GM20000 (cell line): ENCODE measurements around the gene SRSF4.
"Not testable (repeated sequence)": the region's sequence is repeated elsewhere in the genome, so short reads cannot be mapped to it uniquely, and the experiment has no call there.

Experiments
- DNase-seq: peaks from one replicate; pipeline ENCODE4 v3.0.0; 2012; ENCODE audit warnings: low spot score
- TF ChIP-seq, protein P1 (sequence below): IDR thresholded peaks from 2 replicates; pipeline ENCODE4 v1.5.1; 2012; ENCODE audit warnings: mild to moderate bottlenecking, control low read depth; ENCODE audit errors: extremely low read depth, missing control alignments

SRSF4 gene

DNA sequence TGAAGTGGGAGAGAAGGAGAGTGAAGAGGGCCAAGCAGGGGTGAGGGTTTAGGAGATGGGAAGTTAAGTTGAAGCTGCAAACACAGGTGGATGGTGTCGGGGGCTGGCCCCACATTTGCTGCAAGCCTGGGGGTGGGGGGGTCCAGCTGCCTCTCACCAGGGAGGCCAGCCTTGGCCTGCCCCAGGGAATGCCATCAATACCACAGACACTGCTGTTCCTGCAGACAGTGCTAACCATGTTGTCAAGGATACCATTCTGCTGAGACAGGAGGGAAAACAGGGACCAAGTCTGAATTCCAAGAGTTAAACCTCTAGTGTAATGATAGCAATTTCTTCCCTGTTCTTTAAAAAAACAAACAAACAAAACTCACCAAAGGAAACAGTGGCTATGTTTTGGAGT is 41.0 kb upstream of the SRSF4 start:
- TF ChIP-seq, protein P1, sequence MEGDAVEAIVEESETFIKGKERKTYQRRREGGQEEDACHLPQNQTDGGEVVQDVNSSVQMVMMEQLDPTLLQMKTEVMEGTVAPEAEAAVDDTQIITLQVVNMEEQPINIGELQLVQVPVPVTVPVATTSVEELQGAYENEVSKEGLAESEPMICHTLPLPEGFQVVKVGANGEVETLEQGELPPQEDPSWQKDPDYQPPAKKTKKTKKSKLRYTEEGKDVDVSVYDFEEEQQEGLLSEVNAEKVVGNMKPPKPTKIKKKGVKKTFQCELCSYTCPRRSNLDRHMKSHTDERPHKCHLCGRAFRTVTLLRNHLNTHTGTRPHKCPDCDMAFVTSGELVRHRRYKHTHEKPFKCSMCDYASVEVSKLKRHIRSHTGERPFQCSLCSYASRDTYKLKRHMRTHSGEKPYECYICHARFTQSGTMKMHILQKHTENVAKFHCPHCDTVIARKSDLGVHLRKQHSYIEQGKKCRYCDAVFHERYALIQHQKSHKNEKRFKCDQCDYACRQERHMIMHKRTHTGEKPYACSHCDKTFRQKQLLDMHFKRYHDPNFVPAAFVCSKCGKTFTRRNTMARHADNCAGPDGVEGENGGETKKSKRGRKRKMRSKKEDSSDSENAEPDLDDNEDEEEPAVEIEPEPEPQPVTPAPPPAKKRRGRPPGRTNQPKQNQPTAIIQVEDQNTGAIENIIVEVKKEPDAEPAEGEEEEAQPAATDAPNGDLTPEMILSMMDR: no peak
- no peak for DNase-seq

DNA sequence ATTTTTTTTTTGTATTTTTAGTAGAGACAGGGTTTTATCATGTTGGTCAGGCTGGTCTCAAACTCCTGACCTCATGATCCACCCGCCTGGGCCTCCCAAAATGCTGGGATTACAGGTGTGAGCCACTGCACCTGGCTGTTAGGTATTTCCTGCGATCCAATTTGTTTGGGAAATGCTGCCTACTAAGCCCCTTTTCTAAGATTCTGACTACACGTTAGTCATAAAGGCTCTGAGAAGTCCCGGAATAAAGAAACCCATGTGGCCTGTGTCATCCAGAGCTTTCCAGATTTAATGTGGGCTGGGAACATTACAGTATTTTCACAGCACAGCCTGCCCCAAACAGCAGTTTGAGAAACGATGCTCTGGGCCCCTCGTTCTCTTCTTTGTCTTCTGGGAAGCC is 40.6 kb upstream of the SRSF4 start:
- not testable (repeated sequence) for DNase-seq

DNA sequence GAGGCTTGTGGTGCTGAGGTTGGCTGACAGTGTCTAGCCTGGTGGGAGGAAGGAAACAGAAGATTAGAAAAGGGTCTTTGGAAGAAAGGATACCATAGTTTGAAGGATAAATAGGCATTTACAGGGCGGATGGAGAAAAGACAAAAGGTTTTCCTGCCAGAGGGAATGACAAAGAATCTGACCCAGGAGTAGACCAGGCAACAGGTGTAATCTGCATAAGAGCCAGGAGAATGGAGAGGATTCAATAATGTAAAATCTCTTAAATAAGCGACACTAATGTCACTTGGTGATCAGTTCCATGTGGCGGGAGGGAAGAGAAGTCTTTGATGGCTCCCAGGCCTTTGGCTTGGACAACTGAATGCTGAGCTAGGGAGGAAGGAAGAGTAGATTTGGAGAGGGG is 39.6 kb upstream of the SRSF4 start:
- TF ChIP-seq, protein P1: no peak
- no peak for DNase-seq

DNA sequence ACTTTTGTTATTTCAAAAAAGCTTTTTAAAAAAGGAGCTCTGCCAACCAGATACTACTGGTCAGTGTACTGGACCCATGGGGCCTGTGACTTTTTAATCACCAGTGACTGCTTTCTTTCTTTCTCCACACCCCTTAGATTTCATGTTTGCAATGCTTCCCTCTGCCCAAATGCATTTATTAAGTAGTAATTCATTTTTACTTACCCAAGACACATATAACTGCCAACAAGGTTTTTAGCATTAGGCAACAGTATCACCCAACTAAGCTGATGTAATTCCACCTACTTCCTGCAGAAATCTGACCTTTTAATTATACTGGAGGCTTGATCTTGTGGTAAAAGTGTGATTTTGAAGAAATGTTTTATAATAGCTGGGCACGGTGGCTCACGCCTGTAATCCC is 36.5 kb upstream of the SRSF4 start:
- TF ChIP-seq, protein P1: no peak
- DNase-seq: no peak

DNA sequence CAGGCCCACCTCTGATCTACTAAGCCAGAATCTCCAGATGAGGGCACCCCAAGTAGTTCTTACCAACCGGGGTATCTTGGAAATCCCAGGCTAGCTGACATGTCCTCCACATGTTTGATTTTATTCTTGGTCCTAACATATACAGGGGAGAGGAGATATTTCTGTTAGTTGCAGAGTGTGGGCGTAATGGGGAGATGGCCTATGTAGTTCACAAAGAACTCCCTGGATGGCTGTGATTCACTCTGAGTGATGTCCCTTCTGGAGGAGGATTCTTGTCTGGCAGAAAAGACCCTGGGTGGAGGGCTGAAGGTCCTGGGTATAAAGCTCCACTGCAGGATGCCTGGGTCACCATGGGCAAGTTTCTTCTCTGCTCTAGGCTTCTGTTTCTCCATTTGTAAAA is 35.9 kb upstream of the SRSF4 start:
- TF ChIP-seq, protein P1: no peak
- no peak for DNase-seq

DNA sequence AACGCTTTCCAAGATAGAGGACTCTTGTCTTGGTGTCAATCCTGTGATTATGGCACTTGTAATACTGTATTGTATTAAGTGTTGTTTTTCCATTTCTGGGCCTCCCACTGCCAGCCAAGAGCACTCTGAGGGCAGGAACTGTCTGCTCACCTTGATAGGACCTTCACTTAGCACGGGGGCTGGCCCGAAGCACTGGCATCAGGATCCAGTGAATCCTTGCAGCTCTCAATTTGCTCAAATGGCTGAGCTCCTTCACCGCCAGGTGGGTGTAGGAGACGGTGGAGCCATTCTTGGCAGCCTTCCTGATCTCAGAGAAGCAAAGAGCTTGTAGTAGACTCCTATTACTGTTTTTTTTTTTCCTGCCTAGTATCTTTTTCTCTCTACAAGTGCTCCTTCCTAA is 31.4 kb upstream of the SRSF4 start:
- TF ChIP-seq, protein P1: no peak
- DNase-seq: no peak

DNA sequence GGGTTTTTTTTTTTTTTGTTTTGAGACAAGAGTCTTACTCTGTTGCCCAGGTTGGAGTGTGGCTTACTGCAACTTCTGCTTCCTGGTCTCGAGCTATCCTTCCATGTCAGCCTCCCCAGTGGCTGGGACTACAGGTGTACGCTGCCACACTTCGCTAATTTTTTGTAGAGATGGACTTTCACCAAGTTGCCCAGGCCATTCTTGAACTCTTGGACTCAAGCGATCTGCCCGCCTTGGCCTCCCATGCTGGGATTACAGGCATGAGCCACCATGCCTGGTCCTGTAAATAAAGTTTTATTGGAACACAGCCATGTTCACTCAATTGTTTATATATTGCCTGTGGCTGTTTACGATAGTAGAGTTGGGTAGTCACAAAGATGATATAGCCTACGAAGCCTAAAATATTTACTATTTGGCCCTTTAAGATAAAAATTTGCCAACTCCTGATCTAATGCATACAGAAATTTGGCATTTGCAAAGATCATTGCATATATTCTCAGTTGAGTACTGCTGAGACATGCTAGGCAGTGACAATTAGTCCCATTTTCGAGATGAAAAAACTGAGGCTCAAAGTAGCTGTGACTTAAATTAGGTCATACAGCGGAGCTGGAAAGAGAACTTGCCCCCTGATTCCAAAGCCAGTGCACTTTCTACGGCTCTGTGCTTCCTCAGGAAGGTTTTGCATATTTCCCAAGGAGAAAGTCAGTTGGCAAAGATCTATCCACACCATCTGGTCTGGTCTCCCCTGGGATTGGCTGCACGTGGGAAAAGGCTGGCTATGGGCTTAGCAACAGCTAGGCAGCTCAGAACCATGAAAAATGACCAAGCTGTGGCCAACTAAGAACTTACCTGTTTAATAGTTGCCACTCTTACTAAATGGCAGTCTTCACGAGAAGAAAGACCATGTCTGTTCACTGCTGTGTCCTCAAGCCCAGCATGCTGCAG is 29.7 kb upstream of the SRSF4 start:
- DNase-seq: no peak
- TF ChIP-seq, protein P1: no peak
